Loucy (cell line): Measurements from ENCODE around the gene ARNT2.

Experiments
- H2AFZ ChIP-seq: fragments of 200-600 bp; sonication (generic); 2 replicates; pipeline ENCODE4 v1.6.0; 2016; ENCODE audit warnings: antibody characterized with exemption, mild to moderate bottlenecking, low read length, moderate library complexity
- H3F3A ChIP-seq: fragments of 200-600 bp; 2 replicates; pipeline ENCODE4 v1.6.0; 2016; ENCODE audit warnings: antibody characterized with exemption, low read depth, mild to moderate bottlenecking
- H3K27me3 ChIP-seq: fragments of 200-600 bp; sonication (generic); 2 replicates; pipeline ENCODE4 v1.6.1; 2014; ENCODE audit warnings: low read length, mild to moderate bottlenecking; ENCODE audit not compliant: insufficient read depth, poor library complexity, severe bottlenecking
- H3K36me3 ChIP-seq: fragments of 200-600 bp; sonication (generic); 2 replicates; pipeline ENCODE4 v1.6.1; 2016; ENCODE audit warnings: low read length; ENCODE audit not compliant: insufficient read depth
- H3K4me1 ChIP-seq: fragments of 200-600 bp; sonication (generic); 2 replicates; pipeline ENCODE4 v1.5.1; 2014; ENCODE audit warnings: low read length, mild to moderate bottlenecking; ENCODE audit not compliant: insufficient read depth, poor library complexity, severe bottlenecking
- H3K4me2 ChIP-seq: fragments of 200-600 bp; sonication (generic); 2 replicates; pipeline ENCODE4 v1.6.0; 2014; ENCODE audit warnings: antibody characterized with exemption, low read length, low read depth, mild to moderate bottlenecking; ENCODE audit not compliant: poor library complexity, severe bottlenecking
- H3K4me3 ChIP-seq: fragments of 200-600 bp; sonication (generic); 2 replicates; pipeline ENCODE4 v1.5.1; 2014; ENCODE audit warnings: low read length, mild to moderate bottlenecking, mixed read lengths; ENCODE audit not compliant: poor library complexity, severe bottlenecking
- H3K79me2 ChIP-seq: fragments of 200-600 bp; sonication (generic); 2 replicates; pipeline ENCODE4 v1.6.1; 2014; ENCODE audit warnings: low read length; ENCODE audit not compliant: insufficient read depth
- H3K9ac ChIP-seq: fragments of 200-600 bp; sonication (generic); 2 replicates; pipeline ENCODE4 v1.6.0; 2014; ENCODE audit warnings: mild to moderate bottlenecking, low read depth, low read length, moderate library complexity; ENCODE audit not compliant: poor library complexity, severe bottlenecking
- H3K9me2 ChIP-seq: fragments of 200-600 bp; sonication (generic); replicated peaks from 2 replicates; pipeline ENCODE4 v1.6.1; 2016; ENCODE audit warnings: low read depth, low read length, mixed read lengths
- H3K9me3 ChIP-seq: fragments of 200-600 bp; sonication (generic); 2 replicates; pipeline ENCODE4 v1.6.1; 2014; ENCODE audit warnings: mild to moderate bottlenecking, antibody characterized with exemption, low read length, low read depth; ENCODE audit not compliant: insufficient read depth
- H4K20me1 ChIP-seq: fragments of 200-600 bp; sonication (generic); 2 replicates; pipeline ENCODE4 v1.6.0; 2014; ENCODE audit warnings: antibody characterized with exemption, low read length, mild to moderate bottlenecking; ENCODE audit not compliant: insufficient read depth, poor library complexity, severe bottlenecking
- CTCF ChIP-seq: fragments of 200-600 bp; sonication (generic); conservative IDR thresholded peaks from 2 replicates; pipeline ENCODE4 v1.5.1; 2014; ENCODE audit warnings: mild to moderate bottlenecking, antibody characterized with exemption, low read length
- EZH2phosphoT487 ChIP-seq: fragments of 200-600 bp; IDR thresholded peaks from 2 replicates; pipeline ENCODE4 v1.6.1; 2018; ENCODE audit warnings: antibody characterized with exemption, mild to moderate bottlenecking, moderate library complexity, borderline replicate concordance

Gene ARNT2

GRCh38 chr15:80439140-80439539, 35.0 kb downstream of the ARNT2 start:
- Histone ChIP-seq H3K9me3 (no peaks in the 10 kb centered on the region), H3K27me3 (no peaks in the 10 kb centered on the region), H3K79me2 (no peaks in the 10 kb centered on the region), H2AFZ (no peak overlapping the region), H4K20me1 (no peaks in the 10 kb centered on the region), H3K9me2 (no peaks in the 10 kb centered on the region), H3F3A (no peaks in the 10 kb centered on the region), H3K36me3 (no peaks in the 10 kb centered on the region), H3K4me1 (no peaks in the 10 kb centered on the region), H3K4me3 (no peak overlapping the region), H3K4me2 (no peak overlapping the region), H3K9ac (no peak overlapping the region)
- TF ChIP-seq CTCF (no peak), EZH2phosphoT487 (no peak)

DNA sequence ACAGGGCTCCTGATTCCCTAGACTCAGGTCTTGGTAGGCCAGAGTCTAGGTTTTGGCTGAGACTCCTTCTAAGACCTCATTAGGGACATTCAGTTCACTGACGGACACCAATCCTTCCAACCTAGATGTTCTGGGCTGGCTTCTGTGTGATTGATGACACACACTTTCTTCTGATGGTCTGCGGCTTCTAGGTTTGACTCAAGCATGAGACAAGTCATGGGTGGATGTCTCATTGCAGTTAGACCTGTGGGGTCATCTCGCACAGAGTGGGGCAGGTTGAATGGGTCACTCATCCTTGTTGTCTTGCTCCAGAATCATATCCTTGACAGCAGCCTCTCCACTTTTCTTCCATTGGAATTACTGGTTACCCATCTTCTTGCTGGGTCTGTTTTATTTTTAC, 35.8 kb downstream of the ARNT2 start:
- no peak for TF ChIP-seq EZH2phosphoT487
- TF ChIP-seq CTCF: no peak
- H3K9ac ChIP-seq: no peak overlapping the region
- H3K4me2 ChIP-seq: no peak overlapping the region
- no peaks in the 10 kb centered on the region for H3K9me3 ChIP-seq
- no peaks in the 10 kb centered on the region for H3K27me3 ChIP-seq
- no peaks in the 10 kb centered on the region for H3K9me2 ChIP-seq
- H3K36me3 ChIP-seq: no peaks in the 10 kb centered on the region
- no peaks in the 10 kb centered on the region for H4K20me1 ChIP-seq
- H2AFZ ChIP-seq: no peak overlapping the region
- H3F3A ChIP-seq: no peaks in the 10 kb centered on the region
- no peak overlapping the region for H3K4me3 ChIP-seq
- no peaks in the 10 kb centered on the region for H3K79me2 ChIP-seq
- H3K4me1 ChIP-seq: no peaks in the 10 kb centered on the region

DNA sequence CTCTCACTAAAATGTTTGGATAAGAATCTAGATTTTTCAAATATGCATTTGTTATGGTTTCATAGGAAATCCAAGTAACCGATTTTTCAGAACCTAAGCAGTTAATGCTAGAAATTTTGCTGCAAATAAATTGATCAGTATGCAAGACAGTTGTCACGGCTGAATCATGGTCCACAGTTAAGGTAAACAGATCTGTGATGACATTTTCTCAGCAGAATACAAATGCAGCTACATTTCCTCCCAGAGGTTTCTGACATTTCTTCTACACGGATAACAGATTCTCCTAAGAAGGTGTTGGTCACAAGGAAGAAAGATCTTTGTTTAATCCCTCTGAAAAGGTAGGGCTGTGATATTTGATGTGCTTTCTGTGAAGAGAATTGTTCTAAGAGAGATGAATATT, 36.9 kb downstream of the ARNT2 start:
- no peak overlapping the region for H3K4me2 ChIP-seq
- H3K4me3 ChIP-seq: no peak overlapping the region
- no peaks in the 10 kb centered on the region for H3K9me3 ChIP-seq
- no peak overlapping the region for H3K9ac ChIP-seq
- H2AFZ ChIP-seq: no peak overlapping the region
- H3K27me3 ChIP-seq: no peaks in the 10 kb centered on the region
- no peaks in the 10 kb centered on the region for H3F3A ChIP-seq
- no peaks in the 10 kb centered on the region for H4K20me1 ChIP-seq
- H3K9me2 ChIP-seq: no peaks in the 10 kb centered on the region
- no peaks in the 10 kb centered on the region for H3K79me2 ChIP-seq
- H3K36me3 ChIP-seq: no peaks in the 10 kb centered on the region
- TF ChIP-seq EZH2phosphoT487: no peak
- no peak for TF ChIP-seq CTCF
- no peaks in the 10 kb centered on the region for H3K4me1 ChIP-seq
